GM19324 (cell line): ENCODE data around the gene CTNNAL1.

Experiments
- ATAC-seq: cut with Tn5 transposase; IDR thresholded peaks from one replicate; pipeline ENCODE4 v1.9.1; 2021; ENCODE audit warnings: mild to moderate bottlenecking, moderate library complexity; ENCODE audit not compliant: unreplicated experiment, low FRiP score

CTNNAL1 gene

DNA sequence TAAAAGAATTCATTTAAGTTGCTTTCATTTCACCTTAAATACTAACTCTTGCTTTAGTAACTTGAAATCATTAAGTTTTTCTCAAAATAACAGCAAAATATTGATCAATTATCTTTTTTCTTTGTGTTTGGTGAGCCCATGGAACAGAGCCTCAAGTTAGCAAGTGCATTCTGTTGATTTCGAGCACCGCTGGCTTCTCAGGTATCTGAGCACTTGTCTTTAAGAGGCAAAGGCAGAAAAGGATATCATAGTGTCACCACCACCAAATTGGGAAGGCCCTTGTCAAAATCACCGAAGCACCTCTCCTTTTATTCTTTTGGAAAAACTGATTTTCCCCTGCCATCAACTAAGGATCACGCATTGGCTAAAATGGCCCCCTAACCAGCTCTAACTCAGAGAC is 17.1 kb upstream of the CTNNAL1 start:
- no peak for ATAC-seq

DNA sequence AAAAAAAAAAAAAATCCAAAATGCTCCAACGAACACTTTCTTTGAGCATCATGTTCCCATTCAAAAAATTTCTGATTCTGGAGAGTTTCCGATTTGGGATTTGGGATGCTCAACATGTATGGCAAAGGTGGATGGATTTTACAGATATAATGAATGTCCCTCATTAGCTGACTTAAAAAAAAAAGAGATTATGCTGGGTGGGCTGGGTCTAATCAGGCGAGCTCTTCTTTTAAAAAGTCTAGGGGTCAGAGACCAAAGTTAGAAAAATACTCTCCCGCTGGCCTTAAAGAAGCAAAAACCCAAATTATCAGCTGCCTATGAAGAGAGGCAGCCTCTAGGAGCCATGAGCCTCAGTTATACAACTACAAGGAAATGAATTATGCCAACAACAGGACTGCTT is 15.2 kb upstream of the CTNNAL1 start:
- ATAC-seq, result no peak

DNA sequence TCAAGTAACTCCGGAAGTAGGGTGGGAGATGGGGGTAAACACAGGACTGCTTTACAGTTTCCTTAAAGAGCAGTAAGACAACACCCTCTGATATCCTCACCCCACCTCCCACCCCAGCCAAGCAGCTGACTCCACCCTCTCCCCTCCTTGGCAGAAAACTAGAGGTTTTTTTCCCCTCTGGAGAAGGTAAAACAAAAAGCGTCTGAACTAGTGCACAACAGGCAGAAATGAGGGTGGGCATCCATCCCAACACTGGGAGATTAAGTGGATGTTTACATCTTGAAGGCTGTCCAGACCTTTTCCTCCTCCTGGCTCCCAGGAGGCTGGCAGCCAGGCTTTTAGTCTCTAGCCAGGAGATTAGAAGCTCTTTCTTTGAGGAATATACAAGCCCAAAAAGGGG is 13.9 kb upstream of the CTNNAL1 start:
- ATAC-seq, result no peak

DNA sequence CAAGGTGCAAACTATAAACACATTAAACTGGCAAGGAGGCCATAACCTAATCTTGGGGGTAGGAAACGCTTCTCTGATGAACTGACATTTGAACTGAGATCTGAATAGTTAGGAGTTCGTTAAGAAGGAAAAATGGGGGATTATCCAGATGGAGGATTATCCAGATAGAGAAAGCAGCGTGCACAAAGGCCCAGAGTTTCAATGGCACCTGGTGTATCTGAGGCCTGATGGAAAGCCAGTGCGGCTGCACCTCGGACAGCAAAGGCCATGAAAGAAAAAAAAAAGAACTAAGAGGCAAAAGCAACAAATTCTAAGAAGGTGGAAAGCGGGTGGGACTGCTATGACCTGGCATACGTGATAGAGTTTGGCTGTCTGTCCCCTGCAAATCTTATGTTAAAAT is 13.0 kb upstream of the CTNNAL1 start:
- no peak for ATAC-seq

DNA sequence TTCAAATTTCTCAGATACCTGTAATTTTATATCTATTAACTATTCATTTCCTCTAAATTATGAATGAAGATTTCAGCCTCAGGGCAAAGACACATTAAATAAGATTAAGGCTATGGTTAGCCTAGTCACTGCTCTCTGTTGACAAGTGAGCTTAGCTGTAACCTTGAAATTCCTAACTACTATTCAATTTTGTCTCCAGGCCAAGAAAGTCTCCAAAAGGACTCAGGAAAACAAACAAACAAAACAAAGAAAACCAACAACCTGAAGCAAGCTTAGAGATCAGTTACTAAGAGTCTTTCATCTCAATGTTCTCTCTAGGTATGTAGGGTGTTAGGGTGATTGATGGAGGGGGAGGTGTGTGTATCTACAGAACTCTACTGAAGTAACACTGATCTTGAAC is 9.6 kb upstream of the CTNNAL1 start:
- no peak for ATAC-seq

DNA sequence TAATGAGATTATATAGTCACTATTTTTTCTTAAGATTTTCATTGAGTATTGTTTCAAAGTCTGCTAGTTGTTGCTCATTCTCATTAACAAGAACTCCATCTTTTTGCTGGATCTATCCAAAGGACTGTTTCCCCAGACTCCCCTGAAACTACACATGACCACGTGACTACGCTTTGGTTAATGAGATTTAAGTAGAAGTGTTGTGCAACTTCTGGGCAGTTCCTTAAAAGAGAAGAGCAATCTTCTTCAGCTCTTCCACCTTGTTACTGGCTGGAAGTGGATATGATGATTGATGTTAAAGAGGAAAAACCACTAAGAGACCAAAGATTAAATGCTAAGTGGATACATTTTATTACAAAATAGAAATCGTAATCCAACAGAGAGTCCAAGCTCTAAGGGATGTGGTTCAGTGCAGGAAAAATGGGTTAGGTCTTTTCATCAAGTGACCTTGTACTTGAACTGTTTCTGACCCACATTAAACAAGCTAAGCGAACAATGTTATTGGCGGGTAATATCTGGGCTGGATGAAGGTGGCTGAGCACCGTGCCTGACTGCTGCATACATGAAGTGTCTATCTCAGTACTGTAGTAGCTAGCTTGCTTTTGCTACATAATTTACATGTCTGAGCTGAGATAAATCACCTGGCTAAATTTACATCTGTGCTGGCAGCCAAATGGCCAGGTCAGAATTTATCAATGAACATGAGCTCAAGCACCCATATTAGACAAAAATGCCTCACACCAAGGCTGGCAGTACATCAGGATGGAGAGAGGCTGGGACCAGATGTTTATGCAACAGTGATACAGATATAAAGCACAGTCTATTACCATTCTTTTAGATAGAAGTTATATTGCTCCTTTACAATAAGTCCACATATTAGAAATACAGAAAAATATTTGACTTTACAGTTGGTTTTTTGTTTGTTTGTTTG is 7.5 kb upstream of the CTNNAL1 start:
- ATAC-seq, result no peak

DNA sequence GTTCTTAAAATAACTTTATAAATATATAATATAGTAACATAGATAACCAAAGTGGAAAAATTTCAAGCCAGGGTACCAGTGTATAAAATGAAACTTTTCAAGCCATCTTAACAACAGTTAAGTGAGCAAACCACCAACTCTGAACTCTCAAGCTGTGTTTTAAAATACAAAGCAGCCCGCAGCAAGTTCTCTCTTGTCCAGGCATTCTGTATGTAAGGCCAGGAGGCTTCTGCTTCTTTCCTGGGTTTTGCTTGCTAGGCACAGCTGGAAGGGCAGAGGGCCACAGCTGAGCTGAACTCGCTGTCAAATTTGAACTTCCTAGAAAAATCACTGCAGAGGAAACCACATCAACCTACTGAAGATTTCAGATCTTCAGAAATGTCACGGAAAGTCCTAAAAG is 6.8 kb upstream of the CTNNAL1 start:
- ATAC-seq, result no peak

DNA sequence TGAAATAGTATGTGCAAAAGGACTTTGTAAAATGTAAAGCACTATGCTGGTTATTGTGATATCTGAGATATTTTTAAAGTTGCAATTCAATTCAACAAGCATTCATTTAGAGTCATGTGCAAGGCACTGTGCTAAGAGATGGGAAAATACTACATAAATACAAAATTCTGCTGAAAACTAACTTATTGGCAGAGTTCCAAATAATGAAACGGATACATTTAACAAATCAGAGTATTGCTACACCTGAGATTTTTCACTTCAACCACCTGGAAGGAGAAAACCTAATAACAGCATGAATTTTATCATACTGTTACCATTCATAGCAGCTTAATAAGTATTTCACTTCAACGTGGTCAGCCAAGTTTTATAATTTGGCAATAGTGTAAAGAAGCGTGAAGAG is 6.1 kb upstream of the CTNNAL1 start:
- ATAC-seq, result no peak

DNA sequence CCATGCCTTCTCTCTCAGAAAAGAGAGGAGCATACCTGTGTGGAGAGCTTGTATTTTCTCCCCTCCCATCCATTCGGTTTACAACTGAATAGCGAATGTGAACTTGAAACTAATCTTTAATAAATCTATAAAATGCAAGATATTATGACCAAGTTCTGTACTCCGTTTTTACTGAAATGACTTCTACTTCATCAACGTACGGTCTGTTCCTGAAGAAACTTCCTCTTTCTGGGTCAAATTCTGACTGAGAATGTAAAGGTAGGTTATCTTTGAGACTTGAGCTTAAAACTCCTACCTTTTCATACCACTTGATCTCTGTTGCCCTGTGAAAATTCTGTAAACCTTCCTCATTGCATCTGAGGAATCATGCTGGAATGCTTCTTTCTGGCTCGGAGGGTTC is 4.2 kb upstream of the CTNNAL1 start:
- no peak for ATAC-seq

DNA sequence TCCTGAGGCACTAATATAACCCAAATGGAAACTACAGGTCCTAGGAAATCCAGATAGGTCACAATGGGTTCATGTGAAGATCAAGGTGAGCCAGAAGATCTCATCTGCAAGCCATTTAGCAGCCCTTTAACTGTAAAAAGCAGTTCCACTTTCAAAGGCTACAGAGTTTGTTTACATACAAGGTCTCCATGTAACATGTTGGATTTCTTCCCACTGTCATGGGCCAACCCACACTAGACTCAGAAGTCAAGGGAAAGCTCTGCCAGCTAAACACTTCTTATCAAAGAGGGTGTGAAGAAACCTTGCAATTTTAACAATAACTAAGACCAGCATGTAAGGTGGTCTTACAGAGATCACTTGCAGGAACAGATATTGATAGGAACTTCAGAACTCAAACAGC is 3.8 kb upstream of the CTNNAL1 start:
- ATAC-seq, result no peak

DNA sequence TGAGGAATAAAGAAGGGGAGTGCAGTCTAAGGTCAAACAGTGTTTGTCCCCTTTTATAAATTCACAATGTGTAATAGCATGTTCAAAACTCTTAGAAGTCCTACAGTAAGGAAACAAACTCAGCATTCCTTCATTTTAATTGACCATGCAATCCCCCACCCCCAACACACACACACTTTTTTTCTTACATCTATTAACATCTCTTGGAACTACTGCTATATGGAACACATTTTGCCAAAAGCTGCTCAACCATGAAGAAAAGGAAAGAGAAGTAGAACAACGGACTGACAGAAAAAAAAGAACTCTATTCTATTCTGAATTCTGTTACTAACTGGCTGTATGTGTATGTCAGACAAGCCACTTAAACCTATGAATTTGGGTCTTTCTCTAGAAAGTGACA is 2.8 kb upstream of the CTNNAL1 start:
- no peak for ATAC-seq

DNA sequence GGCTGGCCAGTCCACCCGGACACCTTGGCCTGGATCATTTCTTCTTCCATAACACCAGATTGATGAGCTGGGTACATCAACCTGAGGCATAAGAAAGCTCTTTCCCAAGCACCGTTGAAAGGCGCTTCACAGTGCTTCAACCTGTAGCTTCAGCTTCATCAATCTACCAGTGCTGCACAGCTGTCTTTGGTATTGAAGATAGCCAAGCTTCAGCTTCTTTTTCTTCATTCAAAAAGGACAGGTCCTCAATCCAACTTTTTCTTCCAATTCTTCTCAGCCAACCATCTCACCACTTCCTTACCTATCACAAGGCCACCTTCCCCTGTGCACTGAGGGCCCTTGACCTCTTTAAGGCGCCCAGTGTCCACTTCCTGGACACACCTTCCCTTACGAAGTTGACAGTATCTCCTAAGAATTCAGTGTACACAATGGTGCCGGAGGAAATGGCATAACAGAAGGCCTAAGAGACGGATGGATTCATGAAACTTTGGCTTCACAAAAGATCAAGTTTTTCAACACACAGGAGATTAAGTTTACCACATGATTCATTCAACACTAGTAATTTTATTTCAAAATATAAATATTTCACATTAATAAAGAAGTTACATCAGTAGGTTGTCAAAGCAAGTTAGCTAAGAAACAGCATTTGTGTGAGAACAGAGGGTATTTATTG is 1.4 kb upstream of the CTNNAL1 start:
- ATAC-seq, result no peak

DNA sequence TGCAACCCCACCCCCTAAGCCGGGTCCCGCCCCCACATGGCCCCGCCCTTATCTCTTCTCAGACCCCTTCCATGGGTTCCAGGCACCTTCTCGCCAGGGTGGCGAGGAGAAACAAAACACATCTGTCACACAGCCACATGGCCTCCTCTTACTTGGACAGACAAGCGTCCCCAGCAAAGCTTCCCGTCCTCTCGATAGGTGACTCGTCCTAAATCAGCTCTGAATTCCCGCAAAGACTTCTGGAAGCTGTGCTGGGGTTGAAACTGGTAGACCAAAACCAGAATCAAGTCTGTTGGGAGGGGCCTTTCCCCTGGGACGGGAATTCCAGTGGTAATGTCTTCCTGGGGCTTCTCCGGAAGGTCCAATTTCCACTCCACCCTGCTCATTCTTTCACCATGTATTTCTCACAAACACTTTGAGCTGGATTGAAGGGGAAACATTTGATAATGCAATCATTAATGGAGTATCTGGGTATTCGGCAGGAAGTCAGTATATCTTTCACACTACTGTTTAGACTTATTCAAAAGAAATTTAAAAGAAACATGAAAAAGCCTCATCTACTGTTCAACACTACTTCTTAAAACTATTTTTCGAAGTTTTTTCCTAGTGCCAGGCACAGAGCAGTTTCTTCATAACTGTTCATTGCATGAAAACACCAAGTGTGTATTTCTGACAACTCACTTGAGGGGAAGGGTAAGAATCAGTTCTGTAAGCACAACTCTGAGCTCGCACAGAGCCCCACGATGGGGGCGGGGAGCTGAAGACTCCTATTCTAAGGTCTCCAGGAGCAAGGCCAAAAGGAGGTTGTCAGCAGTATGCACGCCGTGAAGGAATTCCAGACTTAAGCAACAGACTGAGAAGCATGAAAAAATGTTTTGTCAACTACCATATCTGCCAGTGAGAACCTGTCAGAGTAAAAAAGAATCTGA is 644 bp upstream of the CTNNAL1 start:
- ATAC-seq, result no peak

DNA sequence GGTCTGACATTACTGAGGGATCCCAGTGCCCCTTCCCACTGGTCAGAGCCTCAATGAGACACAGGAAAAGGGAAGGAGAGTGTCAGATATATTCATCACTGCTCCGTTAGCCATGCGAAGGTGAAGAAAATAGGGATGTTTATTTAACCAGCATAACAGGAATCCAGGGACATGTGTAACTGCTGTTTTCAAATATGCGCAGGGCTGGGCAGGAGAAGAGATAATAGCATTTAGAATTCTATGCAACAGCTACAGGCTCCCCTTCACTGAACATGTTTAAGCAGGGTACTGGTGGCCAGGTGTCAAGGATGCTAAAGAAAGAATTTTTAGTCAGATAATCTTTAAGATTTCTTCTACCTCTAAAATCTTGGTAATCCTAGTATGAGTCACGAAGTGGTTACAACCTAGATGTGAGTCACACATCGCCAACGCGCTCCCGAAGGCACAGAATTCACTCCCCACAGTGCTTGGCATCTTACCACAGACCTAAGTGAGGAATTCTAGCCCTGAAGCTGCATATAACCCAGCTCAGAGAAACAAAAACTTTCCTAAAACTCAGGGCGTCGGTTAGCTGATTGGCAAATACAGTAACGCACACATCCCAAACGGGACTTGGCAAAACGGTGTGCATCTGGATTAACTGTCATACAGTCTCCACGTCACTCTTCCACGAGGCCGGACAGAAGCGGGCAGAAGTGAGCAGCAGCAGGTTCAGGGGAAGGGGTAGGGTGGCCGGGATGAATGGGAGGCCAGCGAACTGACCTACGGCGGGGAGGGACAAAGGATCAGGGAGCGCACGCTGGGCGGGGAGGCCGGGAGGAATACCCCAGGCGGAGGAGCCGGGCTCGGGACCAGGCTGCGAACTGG is 1.1 kb downstream of the CTNNAL1 start:
- ATAC-seq, result peak; percentile 3

DNA sequence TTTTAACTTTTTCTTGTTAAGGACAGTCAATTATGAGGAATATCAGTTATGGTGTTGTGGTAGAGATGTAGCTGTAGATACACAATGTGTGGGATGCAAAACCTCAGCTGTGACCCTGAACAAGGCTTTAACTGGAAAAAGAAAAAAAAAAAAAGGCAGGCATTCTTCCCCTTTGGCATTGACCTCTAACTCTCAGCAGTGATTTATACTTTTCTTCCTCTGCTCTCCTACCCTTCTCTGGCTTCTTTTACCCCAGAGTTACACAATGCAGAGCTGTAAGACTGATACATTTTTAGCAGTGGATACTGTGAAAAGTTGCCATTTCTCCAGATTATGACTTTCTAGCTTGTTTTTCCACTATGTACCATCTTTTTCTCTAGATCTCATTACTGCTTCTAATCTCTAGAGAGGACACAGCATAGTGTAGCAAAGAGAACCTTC is 2.0 kb downstream of the CTNNAL1 start:
- no peak for ATAC-seq

DNA sequence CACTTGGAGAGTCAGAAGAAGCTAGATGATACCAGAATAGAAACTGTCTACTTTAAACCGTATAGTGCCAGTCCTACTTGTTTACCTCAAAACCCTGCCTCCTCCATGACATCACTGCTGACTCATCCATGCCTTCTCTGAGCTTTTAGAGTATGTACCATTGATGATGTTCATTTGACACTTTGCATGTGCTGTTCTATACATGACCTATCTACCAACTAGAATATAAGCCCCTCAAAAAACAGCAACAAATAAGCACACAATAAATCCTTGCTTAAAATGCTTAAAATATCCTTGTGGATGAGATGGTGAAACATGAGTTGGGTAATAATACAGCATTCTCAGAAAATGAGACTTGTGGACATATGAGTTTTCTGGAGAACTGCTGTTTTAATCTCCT is 2.6 kb downstream of the CTNNAL1 start:
- no peak for ATAC-seq

DNA sequence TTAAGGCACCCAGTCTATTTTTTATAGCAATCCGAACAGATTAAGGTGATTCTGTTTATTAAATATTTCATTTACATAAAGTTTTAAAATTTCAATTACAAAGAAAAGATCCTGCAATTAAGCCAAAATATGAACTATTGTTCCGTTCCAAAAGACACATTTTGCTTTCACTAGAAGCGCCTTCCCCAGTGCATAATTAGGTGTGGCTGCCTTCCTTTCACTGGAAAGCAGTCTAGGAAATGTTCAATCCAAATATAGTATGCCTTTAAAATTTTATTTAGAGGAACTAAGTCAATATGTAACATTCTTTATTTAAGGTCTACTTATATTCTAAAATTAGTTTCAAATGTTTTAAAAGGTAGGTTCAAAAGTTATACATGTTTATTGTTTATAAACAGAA is 7.6 kb downstream of the CTNNAL1 start:
- no peak for ATAC-seq

DNA sequence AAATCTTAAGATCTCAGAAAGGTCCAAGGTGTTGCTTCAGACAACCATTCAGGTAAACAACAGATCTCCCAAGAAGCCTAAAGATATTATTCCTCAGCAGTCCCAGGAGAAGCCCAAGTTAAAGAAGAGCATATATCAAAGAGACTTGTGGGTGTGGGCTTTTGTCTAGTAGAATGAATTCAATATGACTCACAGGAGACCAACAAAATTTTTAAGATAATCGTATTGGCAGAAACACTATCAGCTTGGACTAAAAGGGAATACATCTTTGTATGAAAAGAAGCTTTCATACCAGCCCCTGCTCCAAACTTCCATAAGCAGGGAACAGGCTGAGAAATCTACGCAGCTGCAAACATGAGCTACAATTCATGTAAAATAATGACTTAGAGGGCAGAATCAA is 10.2 kb downstream of the CTNNAL1 start:
- no peak for ATAC-seq

DNA sequence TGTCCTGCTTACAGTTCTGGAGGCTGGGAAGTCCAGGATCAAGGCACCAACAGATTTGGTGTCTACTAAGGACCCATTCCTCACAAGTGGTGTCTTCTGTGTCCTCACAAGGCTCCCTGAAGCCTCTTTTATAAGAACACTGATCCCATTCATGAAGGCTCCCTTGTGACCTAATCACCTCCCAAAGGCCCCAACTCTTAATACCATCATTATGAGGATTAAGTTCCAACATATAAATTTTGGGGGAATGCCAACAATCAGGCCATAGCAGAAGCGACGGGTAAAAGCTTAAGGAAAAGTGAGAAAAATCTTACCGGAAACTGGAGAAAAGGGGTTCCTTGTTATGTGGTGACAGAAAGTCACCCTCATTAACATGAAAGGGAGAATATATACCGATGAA is 11.2 kb downstream of the CTNNAL1 start:
- no peak for ATAC-seq

DNA sequence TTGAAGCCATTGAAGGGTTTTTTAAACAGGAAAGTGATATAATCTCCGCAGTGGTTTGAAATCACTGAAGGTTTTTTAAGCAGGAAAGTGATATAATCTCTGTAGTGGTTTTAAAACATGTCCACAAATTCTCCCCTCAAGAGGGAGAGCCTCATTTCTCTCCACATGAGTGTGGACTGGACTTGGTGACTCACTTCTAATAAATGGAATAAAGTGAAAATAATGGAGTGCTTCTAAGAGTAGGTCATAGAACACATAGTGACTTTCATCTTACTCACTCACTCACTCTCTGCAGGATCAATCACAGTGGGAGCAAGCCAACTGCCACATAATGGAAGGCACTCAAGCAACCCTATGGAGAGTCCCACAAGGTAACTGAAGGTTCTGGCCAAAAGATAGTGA is 12.0 kb downstream of the CTNNAL1 start:
- ATAC-seq, result no peak
